B cell (primary cell): ENCODE results near the gene LSM10. TPM values are rescaled to one million over a fixed set of nuclear protein-coding genes. Genes with fewer than 3 reads are reported as not detected.

Experiments
- ATAC-seq: fragments of 200-7000 bp; cut with Tn5 transposase; one replicate; pipeline ENCODE4 v1.10.0; 2021; ENCODE audit warnings: low read depth, mild to moderate bottlenecking, moderate number of reproducible peaks, moderate library complexity
- CTCF ChIA-PET: fragments of 350-600 bp; sonication (Branson Sonifier 250); formaldehyde crosslinking; loops from one replicate; lab custom pipeline; 2021; ENCODE audit warnings: antibody characterized with exemption, inconsistent platforms; lab: Charles Lee
- POLR2A ChIA-PET: fragments of 350-600 bp; sonication (Branson Sonifier 250); formaldehyde crosslinking; loops from one replicate; lab custom pipeline; 2021; ENCODE audit warnings: antibody characterized with exemption; lab: Charles Lee
- DNase-seq: peaks from one replicate; pipeline ENCODE4 v3.0.0; 2013
- H2AFZ ChIP-seq: 2 replicates; pipeline ENCODE4 v1.6.1; 2012; ENCODE audit warnings: mild to moderate bottlenecking, low read depth, low read length; ENCODE audit not compliant: insufficient read depth, poor library complexity, severe bottlenecking
- H3K27ac ChIP-seq, 2 donors: 1 replicate in 1 of 2; 2 replicates in 1 of 2; pipeline ENCODE4 v1.5.1; 2012 to 2013; ENCODE audit warnings: low read length in 2 of 2, mild to moderate bottlenecking in 2 of 2, moderate library complexity in 1 of 2
- H3K27me3 ChIP-seq, 4 experiments: fragments of 200-600 bp in 1 of 4; sonication (generic) in 1 of 4; replicated peaks in 1 of 4; 1 replicate in 2 of 4; 2 replicates in 2 of 4; pipeline versions ENCODE4 v1.6.1 to v1.7.0; 2013 to 2016; ENCODE audit warnings: low read length in 3 of 4, mild to moderate bottlenecking in 2 of 4, mixed read lengths in 1 of 4, moderate library complexity in 1 of 4; ENCODE audit not compliant: insufficient read depth in 4 of 4, control insufficient read depth in 3 of 4; ENCODE audit errors: control extremely low read depth in 1 of 4
- H3K36me3 ChIP-seq, 2 experiments: replicated peaks in 1 of 2; 1 replicate in 1 of 2; 2 replicates in 1 of 2; pipeline versions ENCODE4 v1.6.1 to v1.7.1; 2013; ENCODE audit warnings: low read length in 1 of 2; ENCODE audit not compliant: insufficient read depth in 2 of 2, control insufficient read depth in 1 of 2; ENCODE audit errors: control extremely low read depth in 1 of 2, extremely low read depth in 1 of 2
- H3K4me1 ChIP-seq, 2 donors: fragments of 200-600 bp in 1 of 2; sonication (generic) in 1 of 2; 1 replicate in 1 of 2; 2 replicates in 1 of 2; pipeline versions ENCODE4 v1.5.1 to v1.6.1; 2013 to 2017; ENCODE audit warnings: low read length in 2 of 2; ENCODE audit not compliant: control insufficient read depth in 2 of 2, insufficient read depth in 2 of 2
- H3K4me2 ChIP-seq: replicated peaks from 2 replicates; pipeline ENCODE3; 2012; ENCODE audit warnings: mild to moderate bottlenecking, low read depth, low read length; ENCODE audit not compliant: poor library complexity, severe bottlenecking
- H3K4me3 ChIP-seq, 5 experiments: fragments of 200-600 bp in 1 of 5; sonication (generic) in 1 of 5; 1 replicate in 3 of 5; 2 replicates in 2 of 5; pipeline versions ENCODE4 v1.5.1 to v1.7.0; 2011 to 2016; ENCODE audit warnings: low read length in 4 of 5, mild to moderate bottlenecking in 4 of 5, low read depth in 2 of 5, control low read depth in 1 of 5, moderate library complexity in 1 of 5; ENCODE audit not compliant: insufficient read depth in 1 of 5; ENCODE audit errors: control extremely low read depth in 1 of 5, extremely low read depth in 1 of 5
- H3K79me2 ChIP-seq: fragments of 200-600 bp; sonication (generic); one replicate; pipeline ENCODE4 v1.6.0; 2016; ENCODE audit warnings: low read length; ENCODE audit not compliant: control insufficient read depth, insufficient read depth
- H3K9ac ChIP-seq: fragments of 200-600 bp; sonication (generic); 2 replicates; pipeline ENCODE4 v1.6.1; 2017; ENCODE audit warnings: mild to moderate bottlenecking, low read length, moderate library complexity
- H3K9me3 ChIP-seq, 3 donors: one replicate each; pipeline versions ENCODE4 v1.6.1 to v1.7.1; 2013; ENCODE audit warnings: low read length in 2 of 3; ENCODE audit not compliant: control insufficient read depth in 2 of 3, insufficient read depth in 1 of 3; ENCODE audit errors: control extremely low read depth in 1 of 3
- H4K20me1 ChIP-seq: 2 replicates; pipeline ENCODE4 v1.6.0; 2012; ENCODE audit warnings: mild to moderate bottlenecking, low read length; ENCODE audit not compliant: insufficient read depth, control insufficient read depth, poor library complexity, severe bottlenecking
- H3K27ac Mint-ChIP-seq: one replicate; pipeline ENCODE4 v1.8.0; 2021; ENCODE audit warnings: mixed read lengths
- H3K27me3 Mint-ChIP-seq: one replicate; pipeline ENCODE4 v1.8.0; 2021; ENCODE audit warnings: mixed read lengths
- H3K4me1 Mint-ChIP-seq: one replicate; pipeline ENCODE4 v1.8.0; 2021; ENCODE audit warnings: mixed read lengths
- H3K4me3 Mint-ChIP-seq: one replicate; pipeline ENCODE4 v1.8.0; 2021; ENCODE audit warnings: mixed read lengths
- H3K9me3 Mint-ChIP-seq: one replicate; pipeline ENCODE4 v1.8.0; 2022; ENCODE audit warnings: mixed read lengths; ENCODE audit not compliant: insufficient read depth
- CTCF ChIP-seq: fragments of 200-600 bp; IDR thresholded peaks from one replicate; pipeline ENCODE4 v1.8.0; 2022; ENCODE audit warnings: antibody characterized with exemption, mild to moderate bottlenecking
- EZH2 ChIP-seq: IDR thresholded peaks from 2 replicates; pipeline ENCODE4 v1.6.1; 2012; ENCODE audit warnings: borderline replicate concordance, low read depth, mild to moderate bottlenecking, moderate library complexity, low read length; ENCODE audit not compliant: insufficient read depth, poor library complexity, severe bottlenecking
- WGBS: methylation state at CpG from one replicate; pipeline ENCODE4 v1.1.5; 2013; ENCODE audit warnings: missing lambda C conversion rate; ENCODE audit not compliant: insufficient coverage; 5-methylcytosine and 5-hydroxymethylcytosine counted together
- intact Hi-C: fragments of 100-400 bp; cut with micrococcal nuclease; formaldehyde crosslinking; loops from one replicate; pipeline ENCODE4 v1.10.0; 2022
- polyA plus RNA-seq: library from polyadenylated mRNA; depleted of rRNA; stranded (reverse); fragments of >200 nt; gene quantifications from 2 replicates; pipeline ENCODE4 v1.2.3, GENCODE V29; 2012
- total RNA-seq, 2 donors: library from RNA; stranded (reverse); fragments of 120-200 nt in 1 of 2; gene quantifications; 1 replicate in 1 of 2; 2 replicates in 1 of 2; pipeline versions ENCODE4 v1.2.3 to v1.2.4, GENCODE V29; 2013 to 2022

LSM10 gene
- total and polyA plus RNA-seq, 2 donors (not counting 1 experiment from before 2014, with no cell fraction given) = 73.5 to 136 TPM

GRCh38 chr1:36392836-36393235, 4.9 kb downstream of the LSM10 start:
- H3K9me3 ChIP-seq = peaks cover 0 to 4% (median 0%) of the 10 kb centered on the region in 3 donors
- peak overlapping the region; percentile 85 for H3K27ac Mint-ChIP-seq
- TF ChIP-seq CTCF (no peak), EZH2 (no peak)
- no peak for DNase-seq
- WGBS = 96% methylated on average over 4 of the region's 4 CpGs
- H3K4me1 Mint-ChIP-seq = peaks cover 79% of the 10 kb centered on the region
- H3K9me3 Mint-ChIP-seq = no peaks in the 10 kb centered on the region
- H3K79me2 ChIP-seq = peaks cover 80% of the 10 kb centered on the region
- H3K4me3 Mint-ChIP-seq = peak overlapping the region; percentile 39
- no peak overlapping the region for H3K9ac ChIP-seq
- ChIA-PET POLR2A (no interaction called here), CTCF (interaction anchor here (1.4 to 1.7 kb wide), 3 partner anchors 24 to 50 kb away, joined by 4 to 5 read pairs (median 5); no protein-coding TSS in a partner anchor)
- ATAC-seq = no peak
- H3K4me3 ChIP-seq = no peak overlapping the region
- peaks cover 63 to 75% of the 10 kb centered on the region in 2 donors for H3K4me1 ChIP-seq
- no peaks in the 10 kb centered on the region for H4K20me1 ChIP-seq
- no peaks in the 10 kb centered on the region for H3K27me3 ChIP-seq
- no peak overlapping the region for H3K4me2 ChIP-seq
- intact Hi-C loops = no loop called here
- H3K27ac ChIP-seq = peak overlapping the region; percentile 30 to 92
- H2AFZ ChIP-seq = no peak overlapping the region
- H3K27me3 Mint-ChIP-seq = no peaks in the 10 kb centered on the region
- peaks cover 0 to 34% of the 10 kb centered on the region in 2 experiments for H3K36me3 ChIP-seq

GRCh38 chr1:36391271-36391670, 6.4 kb downstream of the LSM10 start:
- peaks cover 0 to 34% of the 10 kb centered on the region in 2 experiments for H3K36me3 ChIP-seq
- H3K4me2 ChIP-seq = peak overlapping the region; percentile 72
- H3K9ac ChIP-seq = peak overlapping the region; percentile 30
- ChIA-PET CTCF (interaction anchor here (1.4 to 1.9 kb wide), 3 partner anchors 23 to 49 kb away, joined by 5 to 11 read pairs (median 5); no protein-coding TSS in a partner anchor), POLR2A (interaction anchor here (0.8 to 1.0 kb wide), 2 partner anchors 22 to 1086 kb away, joined by 3 to 4 read pairs; no protein-coding TSS in a partner anchor)
- peak overlapping the region; percentile 65 for H3K4me3 Mint-ChIP-seq
- H3K27me3 ChIP-seq = no peaks in the 10 kb centered on the region
- no peaks in the 10 kb centered on the region for H4K20me1 ChIP-seq
- peaks cover 72 to 80% of the 10 kb centered on the region in 2 donors for H3K4me1 ChIP-seq
- H3K27ac Mint-ChIP-seq = peak overlapping the region; percentile 86
- no peak for TF ChIP-seq EZH2
- TF ChIP-seq CTCF = no peak
- H3K27ac ChIP-seq = peak overlapping the region; percentile 88 to 92
- H3K4me1 Mint-ChIP-seq = peaks cover 82% of the 10 kb centered on the region
- no peak for DNase-seq
- WGBS = 34% methylated on average over 3 of the region's 8 CpGs
- intact Hi-C loops = no loop called here
- H3K27me3 Mint-ChIP-seq = no peaks in the 10 kb centered on the region
- H3K9me3 ChIP-seq = peaks cover 0 to 4% (median 0%) of the 10 kb centered on the region in 3 donors
- peak overlapping the region in 1 of 5 experiments; percentile 46 for H3K4me3 ChIP-seq
- no peaks in the 10 kb centered on the region for H3K9me3 Mint-ChIP-seq
- no peak for ATAC-seq
- H3K79me2 ChIP-seq = peaks cover 78% of the 10 kb centered on the region
- peak overlapping the region; percentile 20 for H2AFZ ChIP-seq
